CD4-positive, alpha-beta T cell treated with Interleukin-17A for 4 hours (primary cell): ENCODE measurements around the gene GXYLT2.

Experiments used
- DNase-seq: peaks from one replicate; pipeline ENCODE4 v3.0.0-alpha.2; 2020; ENCODE audit warnings: mixed read lengths

The GXYLT2 gene

DNA sequence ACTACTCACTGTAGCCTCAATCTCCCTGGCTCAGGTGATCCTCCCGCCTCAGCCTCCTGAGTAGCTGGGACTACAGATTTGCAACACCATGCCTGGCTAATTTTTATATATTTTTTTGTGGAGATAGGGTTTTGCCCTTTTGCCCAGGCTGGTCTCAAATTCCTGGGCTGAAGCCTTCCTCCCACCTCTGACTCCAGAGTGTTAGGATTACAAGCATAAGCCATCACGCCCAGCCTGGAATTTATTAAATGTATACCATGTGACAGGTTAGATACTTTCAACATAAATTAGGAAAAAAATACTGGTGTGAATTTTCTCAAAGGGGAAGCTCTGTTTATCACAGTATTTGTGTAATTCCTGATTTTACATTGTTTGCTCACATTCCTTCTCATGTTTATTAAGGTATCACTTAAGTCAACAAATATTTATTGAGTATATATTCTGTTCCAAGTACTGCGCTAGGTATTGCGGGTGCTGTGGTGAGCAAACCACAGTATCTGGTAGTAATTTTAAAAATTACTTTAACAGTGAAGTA is 133.5 kb downstream of the GXYLT2 start:
- DNase-seq, result no peak

DNA sequence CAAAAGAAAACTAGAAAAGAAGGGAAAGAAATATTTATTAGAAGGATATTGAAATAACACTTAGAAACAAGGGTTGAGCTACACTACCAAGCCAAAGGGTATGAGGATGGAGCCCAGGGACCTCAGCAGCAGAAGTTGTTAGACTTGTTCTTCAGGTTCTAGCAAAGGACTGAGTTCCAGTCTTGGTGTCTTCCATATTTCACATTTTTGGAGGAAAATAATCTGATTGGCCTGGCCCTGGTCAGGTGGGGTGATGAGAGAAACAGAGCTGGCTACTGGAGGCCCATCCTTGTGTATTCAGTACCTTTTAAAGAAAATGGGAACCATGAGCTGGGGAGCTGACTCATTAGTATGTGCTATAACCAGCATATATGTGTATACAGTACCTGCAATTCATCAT is 137.0 kb downstream of the GXYLT2 start:
- no peak for DNase-seq

- DNase-seq, result no peak
Observed at GRCh38 chr3:73026111-73026759, 138.4 kb downstream of the GXYLT2 start.
